Measurements from ENCODE around the gene SLC22A9.

GRCh38 chr11:63443714-63444113, 74.1 kb downstream of the SLC22A9 start:
- TF ChIP-seq CTCF (IDR thresholded peaks at IDR 0.05) (no peak), EZH2 (IDR thresholded peaks at IDR 0.05) (no peak), EZH2phosphoT487 (IDR thresholded peaks at IDR 0.05) (no peak)

Measured in neural progenitor cell (in vitro differentiated cells).